Suprapubic skin (tissue), 4 donors: ENCODE data around the gene C16orf95. TPM values are rescaled to one million over a fixed set of nuclear protein-coding genes. Genes with fewer than 3 reads are reported as not detected.

ENCODE experiments used
- DNase-seq, 2 donors: peaks; one replicate each; pipeline ENCODE4 v3.0.0-alpha.2; 2019; ENCODE audit warnings: low spot score in 2 of 2
- H3K27ac ChIP-seq: fragments of 200-600 bp; sonication (generic); one replicate; pipeline ENCODE4 v1.5.1; 2019
- H3K27me3 ChIP-seq: fragments of 200-600 bp; sonication (generic); one replicate; pipeline ENCODE4 v1.5.1; 2019
- H3K36me3 ChIP-seq: fragments of 200-600 bp; sonication (generic); one replicate; pipeline ENCODE4 v1.5.1; 2019
- H3K4me1 ChIP-seq: fragments of 200-600 bp; sonication (generic); one replicate; pipeline ENCODE4 v1.5.1; 2019
- H3K4me3 ChIP-seq: fragments of 200-600 bp; sonication (generic); one replicate; pipeline ENCODE4 v1.5.1; 2019; ENCODE audit warnings: mild to moderate bottlenecking
- H3K9me3 ChIP-seq: fragments of 200-600 bp; sonication (generic); one replicate; pipeline ENCODE4 v1.5.1; 2019
- EP300 ChIP-seq: sonication (generic); formaldehyde crosslinking; IDR thresholded peaks from one replicate; pipeline ENCODE4 v1.6.1; 2017; ENCODE audit warnings: antibody characterized with exemption
- POLR2A ChIP-seq, 2 donors: fragments of 450-650 bp; IDR thresholded peaks; one replicate each; pipeline ENCODE4 v1.6.1; 2017; ENCODE audit warnings: antibody characterized with exemption in 2 of 2, mild to moderate bottlenecking in 2 of 2, moderate library complexity in 2 of 2
- POLR2AphosphoS5 ChIP-seq, 3 donors: sonication (generic); formaldehyde crosslinking; IDR thresholded peaks; one replicate each; pipeline ENCODE4 v1.6.1; 2017; ENCODE audit warnings: antibody characterized with exemption in 3 of 3
- WGBS: methylation state at CpG from one replicate; pipeline ENCODE4 v1.1.5; 2018; 5-methylcytosine and 5-hydroxymethylcytosine counted together
- total RNA-seq, 4 donors: library from RNA; depleted of rRNA; stranded (reverse); fragments of >200 nt; gene quantifications; one replicate each; pipeline ENCODE4 v1.1.0, GENCODE V29; 2016
- TF ChIP-seq, protein P1 (sequence below), 2 donors: fragments of 200-600 bp in 1 of 2; fragments of 450-650 bp in 1 of 2; sonication (generic) in 1 of 2; IDR thresholded peaks; one replicate each; pipeline ENCODE4 v1.5.1; 2016 to 2019; ENCODE audit warnings: antibody characterized with exemption in 2 of 2, mild to moderate bottlenecking in 1 of 2, moderate library complexity in 1 of 2

The C16orf95 gene
- total RNA-seq, 4 donors from 2014 or later: 17.5 TPM; not detected in 3

DNA sequence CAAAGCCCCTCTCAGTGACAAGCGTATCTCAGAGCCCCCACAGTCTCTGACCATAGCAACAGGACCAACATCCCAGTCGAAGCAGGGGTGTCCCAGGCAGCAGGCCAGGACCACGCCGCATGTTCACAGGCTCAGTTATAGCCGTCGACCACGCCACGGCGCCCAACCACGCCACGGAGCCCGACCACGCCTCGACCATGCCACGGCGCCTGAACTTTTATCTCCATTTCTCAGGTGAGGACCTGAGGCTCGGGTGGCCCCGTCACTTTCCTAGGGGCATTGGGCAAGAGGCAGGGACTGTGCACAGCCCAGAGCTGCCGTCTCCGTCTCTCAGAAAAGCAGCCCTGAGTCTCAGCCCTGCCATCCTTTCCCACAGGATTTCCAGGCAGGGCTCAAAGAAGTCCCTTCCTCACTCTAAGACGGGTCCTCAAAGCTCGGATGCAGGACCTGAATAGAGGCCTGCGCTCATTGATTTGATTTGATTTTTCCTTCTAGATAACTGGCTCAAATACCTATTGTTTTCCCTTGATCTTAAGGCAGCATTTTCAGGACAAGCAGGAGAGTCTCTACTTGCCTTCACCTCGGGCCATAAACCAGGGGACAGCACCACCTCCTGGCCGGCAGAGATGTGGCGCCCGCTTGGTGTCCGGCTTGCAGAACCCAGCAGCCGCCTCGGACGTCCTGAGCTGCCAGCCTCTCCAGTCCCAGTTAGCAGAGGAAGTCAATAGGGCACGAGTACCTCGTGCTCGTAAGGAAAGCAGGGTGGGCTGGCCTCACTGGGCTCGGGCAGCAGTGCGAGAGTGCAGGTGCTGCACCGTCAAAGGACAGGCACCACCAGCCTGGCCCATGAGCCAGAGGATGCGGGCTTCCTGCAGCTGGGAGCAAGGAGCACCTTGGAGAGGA, 38.8 kb downstream of the C16orf95 start:
- 51% methylated on average over 38 of the region's 38 CpGs for WGBS
- Histone ChIP-seq H3K27me3 (peaks cover 5% of the 10 kb centered on the region), H3K36me3 (no peaks in the 10 kb centered on the region), H3K9me3 (no peaks in the 10 kb centered on the region), H3K4me1 (peaks cover 13% of the 10 kb centered on the region), H3K4me3 (no peak overlapping the region), H3K27ac (no peak overlapping the region)
- peak in 1 of 2 donors; percentile 87 for DNase-seq
- TF ChIP-seq POLR2A (IDR thresholded peaks at IDR 0.05): no peak
- TF ChIP-seq EP300: no peak
- TF ChIP-seq, protein P1, sequence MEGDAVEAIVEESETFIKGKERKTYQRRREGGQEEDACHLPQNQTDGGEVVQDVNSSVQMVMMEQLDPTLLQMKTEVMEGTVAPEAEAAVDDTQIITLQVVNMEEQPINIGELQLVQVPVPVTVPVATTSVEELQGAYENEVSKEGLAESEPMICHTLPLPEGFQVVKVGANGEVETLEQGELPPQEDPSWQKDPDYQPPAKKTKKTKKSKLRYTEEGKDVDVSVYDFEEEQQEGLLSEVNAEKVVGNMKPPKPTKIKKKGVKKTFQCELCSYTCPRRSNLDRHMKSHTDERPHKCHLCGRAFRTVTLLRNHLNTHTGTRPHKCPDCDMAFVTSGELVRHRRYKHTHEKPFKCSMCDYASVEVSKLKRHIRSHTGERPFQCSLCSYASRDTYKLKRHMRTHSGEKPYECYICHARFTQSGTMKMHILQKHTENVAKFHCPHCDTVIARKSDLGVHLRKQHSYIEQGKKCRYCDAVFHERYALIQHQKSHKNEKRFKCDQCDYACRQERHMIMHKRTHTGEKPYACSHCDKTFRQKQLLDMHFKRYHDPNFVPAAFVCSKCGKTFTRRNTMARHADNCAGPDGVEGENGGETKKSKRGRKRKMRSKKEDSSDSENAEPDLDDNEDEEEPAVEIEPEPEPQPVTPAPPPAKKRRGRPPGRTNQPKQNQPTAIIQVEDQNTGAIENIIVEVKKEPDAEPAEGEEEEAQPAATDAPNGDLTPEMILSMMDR (IDR thresholded peaks at IDR 0.05): peak; percentile 66 to 87
- no peak for TF ChIP-seq POLR2AphosphoS5 (IDR thresholded peaks at IDR 0.05)

DNA sequence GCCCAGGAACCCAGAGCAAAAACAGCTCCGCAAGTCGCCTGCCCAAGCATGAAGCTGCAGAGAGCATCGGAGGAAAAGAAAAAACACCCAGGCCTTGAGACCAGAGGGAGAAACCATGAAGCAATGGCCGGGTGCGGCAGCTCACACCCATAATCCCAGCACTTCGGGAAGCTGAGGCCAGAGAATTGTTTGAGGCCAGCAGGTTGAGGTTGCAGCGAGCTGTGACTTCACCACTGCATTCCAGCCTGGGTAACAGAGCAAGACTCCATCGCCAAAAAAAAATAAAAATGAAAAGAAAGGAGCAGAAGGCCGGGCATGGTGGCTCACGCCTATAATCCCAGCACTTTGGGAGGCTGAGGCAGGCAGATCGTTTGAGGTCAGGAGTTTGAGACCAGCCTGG, 40.3 kb downstream of the C16orf95 start:
- Histone ChIP-seq H3K27me3 (peaks cover 5% of the 10 kb centered on the region), H3K27ac (no peak overlapping the region)
- 87% methylated on average over 11 of the region's 11 CpGs for WGBS

DNA sequence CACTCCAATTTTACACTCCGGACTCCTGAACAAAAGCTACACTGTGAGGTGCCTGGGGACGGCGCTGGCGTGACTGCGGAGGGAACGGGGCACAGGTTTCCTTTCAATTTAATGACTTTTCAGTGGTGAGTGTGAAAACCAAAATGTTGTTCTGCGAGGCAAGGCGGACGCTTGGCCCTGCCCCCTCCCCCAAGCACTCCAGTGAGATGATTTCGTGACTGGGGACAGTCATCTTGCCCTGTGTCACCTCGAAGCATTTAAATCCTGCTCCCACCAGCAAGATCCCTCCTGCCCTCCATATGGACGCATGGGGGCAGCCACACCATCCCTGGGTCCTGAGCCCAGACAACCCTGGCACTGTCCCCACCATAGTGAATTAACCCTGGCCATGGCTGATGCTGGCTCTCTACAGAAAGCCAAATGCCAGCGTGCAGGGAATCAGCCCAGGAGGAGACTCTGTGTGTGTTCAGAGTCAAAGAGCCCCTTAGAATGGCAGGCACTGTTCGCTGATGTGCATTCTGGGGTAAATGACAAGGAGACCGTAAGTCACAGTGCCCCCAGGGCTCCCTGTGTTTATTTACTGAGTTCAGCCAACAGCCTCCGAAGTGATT, 41.0 kb downstream of the C16orf95 start:
- no peaks in the 10 kb centered on the region for H3K9me3 ChIP-seq
- peaks cover 13% of the 10 kb centered on the region for H3K4me1 ChIP-seq
- TF ChIP-seq EP300: no peak
- no peak for TF ChIP-seq POLR2A (IDR thresholded peaks at IDR 0.05)
- no peak for TF ChIP-seq POLR2AphosphoS5 (IDR thresholded peaks at IDR 0.05)
- TF ChIP-seq, protein P1 (IDR thresholded peaks at IDR 0.05): no peak
- peaks cover 5% of the 10 kb centered on the region for H3K27me3 ChIP-seq
- no peak overlapping the region for H3K27ac ChIP-seq
- DNase-seq: no peak
- no peaks in the 10 kb centered on the region for H3K36me3 ChIP-seq
- no peak overlapping the region for H3K4me3 ChIP-seq
- 76% methylated on average over 15 of the region's 16 CpGs for WGBS

More for the DNA sequence above, 40.3 kb downstream of the C16orf95 start:
- H3K9me3 ChIP-seq: no peaks in the 10 kb centered on the region
- TF ChIP-seq EP300 (no peak), POLR2AphosphoS5 (IDR thresholded peaks at IDR 0.05) (no peak), POLR2A (IDR thresholded peaks at IDR 0.05) (no peak)
- TF ChIP-seq, protein P1 (IDR thresholded peaks at IDR 0.05): no peak
- H3K4me3 ChIP-seq: no peak overlapping the region
- no peaks in the 10 kb centered on the region for H3K36me3 ChIP-seq
- DNase-seq: no peak
- H3K4me1 ChIP-seq: peaks cover 13% of the 10 kb centered on the region

DNA sequence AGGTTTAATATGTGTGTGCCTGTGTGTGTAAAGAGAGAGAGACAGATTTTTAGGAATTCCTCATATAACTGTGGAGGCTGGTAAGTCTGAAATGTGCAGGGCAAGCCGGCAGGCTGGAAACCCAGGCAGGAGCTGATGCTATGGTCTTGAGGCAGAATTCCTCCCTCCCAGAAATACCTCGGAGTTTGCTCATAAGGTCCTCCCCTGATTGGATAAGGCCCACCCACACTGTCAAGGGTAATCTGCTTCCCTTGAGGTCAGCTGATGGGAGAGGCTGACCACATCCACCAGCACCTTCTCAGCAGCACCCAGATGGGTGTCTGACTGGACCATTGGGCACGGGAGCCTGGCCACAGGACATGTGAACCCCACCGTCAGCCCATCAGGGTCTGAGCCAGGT, 42.4 kb downstream of the C16orf95 start:
- WGBS: 87% methylated on average over 3 of the region's 4 CpGs
- Histone ChIP-seq H3K9me3 (no peaks in the 10 kb centered on the region), H3K4me3 (no peak overlapping the region), H3K36me3 (no peaks in the 10 kb centered on the region), H3K27ac (no peak overlapping the region), H3K27me3 (peaks cover 5% of the 10 kb centered on the region), H3K4me1 (peaks cover 13% of the 10 kb centered on the region)
- TF ChIP-seq POLR2AphosphoS5 (IDR thresholded peaks at IDR 0.05) (no peak), EP300 (no peak), POLR2A (IDR thresholded peaks at IDR 0.05) (no peak)
- TF ChIP-seq, protein P1 (IDR thresholded peaks at IDR 0.05): no peak
- no peak for DNase-seq

DNA sequence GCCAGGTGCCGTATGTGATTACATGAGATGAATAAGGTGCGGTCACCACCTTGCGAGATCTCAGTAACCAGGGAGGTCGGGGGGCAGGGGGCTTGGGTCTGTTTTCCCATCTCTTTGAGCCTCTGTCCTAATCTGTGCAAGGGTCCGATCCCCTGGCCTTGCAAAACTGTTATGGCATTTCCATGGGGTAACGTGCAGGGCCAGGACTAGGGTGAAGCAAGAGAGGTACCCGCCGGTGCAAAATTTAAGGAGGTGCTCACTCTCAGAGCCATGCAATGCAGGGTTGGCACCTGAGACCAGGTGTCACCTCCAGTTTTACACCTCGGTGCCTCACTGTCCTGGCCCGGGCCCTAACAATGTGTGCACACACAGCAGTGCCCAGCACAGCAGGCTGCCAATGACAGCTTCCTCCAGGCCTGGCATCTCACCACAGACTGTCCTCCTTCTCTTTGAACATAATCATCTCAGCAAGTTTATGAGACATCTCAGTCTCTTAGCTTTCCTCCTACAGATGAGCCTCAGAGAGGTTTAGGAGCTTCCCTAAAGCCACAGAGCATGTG, 43.6 kb downstream of the C16orf95 start:
- Histone ChIP-seq H3K36me3 (no peaks in the 10 kb centered on the region), H3K27me3 (peaks cover under 1% of the 10 kb centered on the region), H3K9me3 (no peaks in the 10 kb centered on the region), H3K27ac (no peak overlapping the region), H3K4me3 (no peak overlapping the region), H3K4me1 (peaks cover 10% of the 10 kb centered on the region)
- WGBS: 91% methylated on average over 10 of the region's 10 CpGs
- TF ChIP-seq, protein P1 (IDR thresholded peaks at IDR 0.05): no peak
- TF ChIP-seq POLR2AphosphoS5 (IDR thresholded peaks at IDR 0.05): no peak
- no peak for TF ChIP-seq EP300
- TF ChIP-seq POLR2A (IDR thresholded peaks at IDR 0.05): no peak
- DNase-seq: no peak
